ENCODE data around the gene LAMTOR2. TPM values are rescaled to one million over a fixed set of nuclear protein-coding genes. Genes with fewer than 3 reads are reported as not detected.

The LAMTOR2 gene
- polyA plus RNA-seq, 2 donors = 82.6 to 101 TPM

Other genes with a start within 250 kb of the LAMTOR2 start
- 10 to 100 TPM; 11.0 to 19.8 TPM for gene GON4L, start 197.6 kb upstream of the LAMTOR2 start, polyA plus RNA-seq
- gene SYT11, start 195.2 kb upstream of the LAMTOR2 start, polyA plus RNA-seq = under 1 TPM; 0.20 to 0.99 TPM
- 10 to 100 TPM; 23.4 to 29.7 TPM for gene RIT1, start 143.4 kb upstream of the LAMTOR2 start, polyA plus RNA-seq
- 10 to 100 TPM; 11.9 to 29.6 TPM for gene KHDC4, start 120.4 kb upstream of the LAMTOR2 start, polyA plus RNA-seq
- under 1 TPM; 0.04 to 0.08 TPM for gene RXFP4, start 113.1 kb upstream of the LAMTOR2 start, polyA plus RNA-seq
- 10 to 100 TPM; 15.9 to 26.6 TPM for gene ARHGEF2, start 76.2 kb upstream of the LAMTOR2 start, polyA plus RNA-seq
- 100 to 1,000 TPM in 1 of 2 donors, 10 to 100 TPM in 1; 67.0 to 145 TPM for gene SSR2, start 33.8 kb upstream of the LAMTOR2 start, polyA plus RNA-seq
- gene UBQLN4, start 984 bp upstream of the LAMTOR2 start, polyA plus RNA-seq = 10 to 100 TPM; 18.3 to 21.0 TPM
- 100 to 1,000 TPM; 470 to 576 TPM for gene RAB25, start 6.4 kb downstream of the LAMTOR2 start, polyA plus RNA-seq
- gene MEX3A, start 27.7 kb downstream of the LAMTOR2 start, polyA plus RNA-seq = under 1 TPM; 0.36 to 0.59 TPM
- gene LMNA, start 59.9 kb downstream of the LAMTOR2 start, polyA plus RNA-seq = 100 to 1,000 TPM; 183 to 230 TPM
- gene SEMA4A, start 98.8 kb downstream of the LAMTOR2 start, polyA plus RNA-seq = 10 to 100 TPM; 23.8 to 24.9 TPM
- 1 to 10 TPM; 4.4 to 8.8 TPM for gene SLC25A44, start 139.3 kb downstream of the LAMTOR2 start, polyA plus RNA-seq
- 10 to 100 TPM; 67.2 to 69.0 TPM for gene PMF1, start 158.2 kb downstream of the LAMTOR2 start, polyA plus RNA-seq
- under 1 TPM; 0.41 to 0.81 TPM for gene BGLAP, start 187.4 kb downstream of the LAMTOR2 start, polyA plus RNA-seq
- 1 to 10 TPM; 3.1 to 7.7 TPM for gene PAQR6, start 193.3 kb downstream of the LAMTOR2 start, polyA plus RNA-seq
- gene SMG5, start 228.0 kb downstream of the LAMTOR2 start, polyA plus RNA-seq = 10 to 100 TPM; 34.5 to 38.6 TPM
- 100 to 1,000 TPM in 1 of 2 donors, 10 to 100 TPM in 1; 83.8 to 139 TPM for gene TMEM79, start 229.5 kb downstream of the LAMTOR2 start, polyA plus RNA-seq
- gene GLMP, start 240.9 kb downstream of the LAMTOR2 start, polyA plus RNA-seq = 10 to 100 TPM; 20.9 to 32.4 TPM
- gene VHLL, start 244.5 kb downstream of the LAMTOR2 start, polyA plus RNA-seq = not detected

All from esophagus (tissue), 2 donors.